ENCODE results near the gene GRID1. TPM values are rescaled to one million over a fixed set of nuclear protein-coding genes. Genes with fewer than 3 reads are reported as not detected.

Gene GRID1
- total RNA-seq, 4 donors from 2014 or later, result 0.03 to 2.7 (median 0.49) TPM

GRCh38 chr10:86344281-86344680 lies 22.3 kb downstream of the GRID1 start:
- Histone ChIP-seq H3K36me3 (no peaks in the 10 kb centered on the region), H3K9me3 (no peaks in the 10 kb centered on the region), H3K4me1 (no peaks in the 10 kb centered on the region), H3K4me3 (no peak overlapping the region), H3K27ac (no peak overlapping the region), H3K27me3 (no peaks in the 10 kb centered on the region)
- 67 to 70% methylated on average over 1 to 3 of the region's 3 CpGs for WGBS, 2 donors
- DNase-seq, result no peak
- TF ChIP-seq, protein P1, sequence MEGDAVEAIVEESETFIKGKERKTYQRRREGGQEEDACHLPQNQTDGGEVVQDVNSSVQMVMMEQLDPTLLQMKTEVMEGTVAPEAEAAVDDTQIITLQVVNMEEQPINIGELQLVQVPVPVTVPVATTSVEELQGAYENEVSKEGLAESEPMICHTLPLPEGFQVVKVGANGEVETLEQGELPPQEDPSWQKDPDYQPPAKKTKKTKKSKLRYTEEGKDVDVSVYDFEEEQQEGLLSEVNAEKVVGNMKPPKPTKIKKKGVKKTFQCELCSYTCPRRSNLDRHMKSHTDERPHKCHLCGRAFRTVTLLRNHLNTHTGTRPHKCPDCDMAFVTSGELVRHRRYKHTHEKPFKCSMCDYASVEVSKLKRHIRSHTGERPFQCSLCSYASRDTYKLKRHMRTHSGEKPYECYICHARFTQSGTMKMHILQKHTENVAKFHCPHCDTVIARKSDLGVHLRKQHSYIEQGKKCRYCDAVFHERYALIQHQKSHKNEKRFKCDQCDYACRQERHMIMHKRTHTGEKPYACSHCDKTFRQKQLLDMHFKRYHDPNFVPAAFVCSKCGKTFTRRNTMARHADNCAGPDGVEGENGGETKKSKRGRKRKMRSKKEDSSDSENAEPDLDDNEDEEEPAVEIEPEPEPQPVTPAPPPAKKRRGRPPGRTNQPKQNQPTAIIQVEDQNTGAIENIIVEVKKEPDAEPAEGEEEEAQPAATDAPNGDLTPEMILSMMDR (IDR thresholded peaks at IDR 0.05), result no peak
- TF ChIP-seq POLR2A (IDR thresholded peaks at IDR 0.05), result no peak
- intact Hi-C loops (cut with DNase I), result no loop called here

DNA sequence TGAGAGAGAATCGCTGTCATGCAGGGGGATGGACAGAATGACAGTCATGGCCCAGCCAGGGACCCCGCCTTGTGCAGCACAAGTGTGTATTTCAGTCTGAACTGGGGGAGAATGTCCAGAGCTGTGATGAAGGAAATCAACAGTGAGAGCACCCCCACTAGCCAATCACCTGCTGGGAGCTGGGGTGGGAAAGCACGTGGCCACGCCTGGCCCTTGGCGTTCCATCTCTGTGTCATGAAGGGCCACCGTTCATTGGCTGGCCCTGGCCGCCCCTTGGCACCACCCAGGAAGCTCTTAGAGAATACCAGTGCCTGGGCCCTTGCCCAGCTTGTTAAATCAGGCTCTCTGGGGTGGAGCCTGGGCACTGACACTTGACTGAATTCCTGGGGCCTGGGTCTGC lies 22.8 kb downstream of the GRID1 start:
- no peak overlapping the region for H3K27ac ChIP-seq
- no peak for DNase-seq
- no peaks in the 10 kb centered on the region for H3K36me3 ChIP-seq
- H3K4me1 ChIP-seq, result no peaks in the 10 kb centered on the region
- intact Hi-C loops (cut with DNase I), result no loop called here
- no peaks in the 10 kb centered on the region for H3K9me3 ChIP-seq
- H3K27me3 ChIP-seq, result no peaks in the 10 kb centered on the region
- WGBS, 2 donors, result 79 to 80% methylated on average over 1 to 2 of the region's 7 CpGs
- no peak for TF ChIP-seq POLR2A (IDR thresholded peaks at IDR 0.05)
- TF ChIP-seq, protein P1 (IDR thresholded peaks at IDR 0.05), result no peak
- no peak overlapping the region for H3K4me3 ChIP-seq

DNA sequence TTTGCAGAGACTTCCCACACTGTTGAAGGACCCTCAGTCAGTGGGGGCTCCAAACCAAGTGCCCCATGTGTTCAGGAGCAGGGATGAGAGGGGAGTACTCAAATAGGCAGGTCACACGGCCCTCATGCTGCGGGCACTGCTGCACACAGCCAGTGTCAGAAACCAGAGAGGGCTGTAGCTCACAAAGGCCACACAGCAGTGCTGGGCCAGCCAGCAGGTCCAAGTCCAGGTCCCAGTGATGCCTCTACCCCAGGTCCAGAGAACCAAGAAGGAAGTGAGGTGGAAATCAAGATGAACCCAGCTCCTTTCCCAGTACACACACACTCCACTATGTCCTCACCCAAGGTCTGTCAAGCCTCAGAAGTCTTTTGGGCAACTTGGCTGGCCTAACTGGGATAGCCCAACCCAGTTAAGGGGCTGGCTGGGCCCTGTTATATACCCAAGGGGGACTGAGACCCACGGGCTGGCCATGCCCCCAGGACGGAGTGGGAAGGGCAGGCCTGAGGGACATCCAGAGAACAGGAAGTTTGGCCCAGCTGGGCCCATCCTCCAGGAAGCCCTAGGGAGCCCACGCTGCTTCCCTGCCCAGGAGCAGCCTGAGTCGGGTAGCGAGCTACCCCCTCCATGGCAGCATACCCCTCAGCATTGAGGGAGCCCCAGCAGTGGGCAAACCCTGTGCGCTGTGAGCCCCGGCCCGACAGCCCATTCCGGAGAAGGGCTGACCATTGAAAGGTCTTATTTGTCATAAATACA lies 24.3 kb downstream of the GRID1 start:
- no peak for DNase-seq
- no peaks in the 10 kb centered on the region for H3K27me3 ChIP-seq
- H3K9me3 ChIP-seq, result no peaks in the 10 kb centered on the region
- WGBS, 2 donors, result 20% methylated on average over 2 of the region's 11 CpGs; no CpG with 5 or more reads in 1 of the 2 donors
- no peaks in the 10 kb centered on the region for H3K4me1 ChIP-seq
- H3K36me3 ChIP-seq, result no peaks in the 10 kb centered on the region
- H3K4me3 ChIP-seq, result no peak overlapping the region
- TF ChIP-seq, protein P1 (IDR thresholded peaks at IDR 0.05), result no peak
- TF ChIP-seq POLR2A (IDR thresholded peaks at IDR 0.05), result no peak
- H3K27ac ChIP-seq, result no peak overlapping the region
- intact Hi-C loops (cut with DNase I), result no loop called here

GRCh38 chr10:86341361-86341811 lies 25.2 kb downstream of the GRID1 start:
- no peak for TF ChIP-seq POLR2A (IDR thresholded peaks at IDR 0.05)
- TF ChIP-seq, protein P1 (IDR thresholded peaks at IDR 0.05), result no peak
- 48 to 83% methylated on average over 1 to 6 of the region's 13 CpGs for WGBS, 2 donors
- Histone ChIP-seq H3K9me3 (no peaks in the 10 kb centered on the region), H3K4me3 (no peak overlapping the region), H3K27me3 (no peaks in the 10 kb centered on the region), H3K4me1 (no peaks in the 10 kb centered on the region), H3K36me3 (no peaks in the 10 kb centered on the region), H3K27ac (no peak overlapping the region)
- no peak for DNase-seq
- intact Hi-C loops (cut with DNase I), result no loop called here

GRCh38 chr10:86340991-86341260 lies 25.7 kb downstream of the GRID1 start:
- Histone ChIP-seq H3K36me3 (no peaks in the 10 kb centered on the region), H3K27me3 (no peaks in the 10 kb centered on the region), H3K4me3 (no peak overlapping the region), H3K9me3 (no peaks in the 10 kb centered on the region), H3K4me1 (no peaks in the 10 kb centered on the region), H3K27ac (no peak overlapping the region)
- TF ChIP-seq, protein P1 (IDR thresholded peaks at IDR 0.05), result no peak
- TF ChIP-seq POLR2A (IDR thresholded peaks at IDR 0.05), result no peak
- DNase-seq, result no peak
- 87% methylated on average over 3 of the region's 3 CpGs; no CpG with 5 or more reads in 1 of the 2 donors for WGBS, 2 donors
- intact Hi-C loops (cut with DNase I), result no loop called here

Data from esophagus squamous epithelium (tissue), 5 donors.